ENCODE results near the gene DCPS.

DCPS gene

GRCh38 chr11:126327281-126328000, 23.6 kb downstream of the DCPS start:
- CTCF ChIA-PET: interaction anchor here (0.9 to 1.7 kb wide), 3 partner anchors 9 to 153 kb away, joined by 3 to 5 read pairs (median 4); no protein-coding TSS in a partner anchor
- H3K4me3 ChIP-seq (ENCODE audit: low read depth, low read length): no peak overlapping the region
- no peak for DNase-seq (ENCODE audit: low read depth, low spot score)
- TF ChIP-seq CTCF (IDR thresholded peaks at IDR 0.05; ENCODE audit: insufficient read depth, low read length, missing control alignments): no peak
- POLR2A ChIA-PET: no interaction called here

- no peak for DNase-seq (ENCODE audit: low read depth, low spot score)
- no peak for TF ChIP-seq CTCF (IDR thresholded peaks at IDR 0.05; ENCODE audit: insufficient read depth, low read length, missing control alignments)
- POLR2A ChIA-PET: no interaction called here
- no peak overlapping the region for H3K4me3 ChIP-seq (ENCODE audit: low read depth, low read length)
- CTCF ChIA-PET: interaction anchor here (0.9 to 1.7 kb wide), 3 partner anchors 9 to 153 kb away, joined by 3 to 5 read pairs (median 4); no protein-coding TSS in a partner anchor
Observed at GRCh38 chr11:126328001-126328390, 24.1 kb downstream of the DCPS start.

- TF ChIP-seq CTCF (IDR thresholded peaks at IDR 0.05; ENCODE audit: insufficient read depth, low read length, missing control alignments): no peak
- ChIA-PET POLR2A (no interaction called here), CTCF (interaction anchor here (0.9 to 1.7 kb wide), 3 partner anchors 10 to 152 kb away, joined by 3 to 5 read pairs (median 4); no protein-coding TSS in a partner anchor)
- no peak overlapping the region for H3K4me3 ChIP-seq (ENCODE audit: low read depth, low read length)
- DNase-seq (ENCODE audit: low read depth, low spot score): no peak
Observed at GRCh38 chr11:126328444-126328843, 24.6 kb downstream of the DCPS start.

- no peak for TF ChIP-seq CTCF (IDR thresholded peaks at IDR 0.05; ENCODE audit: insufficient read depth, low read length, missing control alignments)
- DNase-seq (ENCODE audit: low read depth, low spot score): no peak
- H3K4me3 ChIP-seq (ENCODE audit: low read depth, low read length): no peak overlapping the region
- ChIA-PET CTCF (interaction anchor here (1.4 to 1.7 kb wide), 3 partner anchors 11 to 19 kb away, joined by 4 to 6 read pairs (median 5); no protein-coding TSS in a partner anchor), POLR2A (no interaction called here)
Observed at GRCh38 chr11:126328938-126329643, 25.2 kb downstream of the DCPS start.

GRCh38 chr11:126329644-126330211, 25.9 kb downstream of the DCPS start:
- POLR2A ChIA-PET: no interaction called here
- H3K4me3 ChIP-seq (ENCODE audit: low read depth, low read length): no peak overlapping the region
- CTCF ChIA-PET: interaction anchor here (1.4 to 1.6 kb wide), 2 partner anchors 19 to 20 kb away, joined by 4 to 6 read pairs; no protein-coding TSS in a partner anchor
- TF ChIP-seq CTCF (IDR thresholded peaks at IDR 0.05; ENCODE audit: insufficient read depth, low read length, missing control alignments): no peak
- DNase-seq (ENCODE audit: low read depth, low spot score): no peak

GRCh38 chr11:126331286-126331685, 27.4 kb downstream of the DCPS start:
- no peak for TF ChIP-seq CTCF (IDR thresholded peaks at IDR 0.05; ENCODE audit: insufficient read depth, low read length, missing control alignments)
- DNase-seq (ENCODE audit: low read depth, low spot score): no peak
- ChIA-PET CTCF (interaction anchor here (0.9 kb wide), 1 partner anchor 109 kb away, joined by 3 read pairs; no protein-coding TSS in a partner anchor), POLR2A (no interaction called here)
- H3K4me3 ChIP-seq (ENCODE audit: low read depth, low read length): no peak overlapping the region

Data from AG04449 (cell line).